ENCODE measurements around the gene IFNA4. TPM values are rescaled to one million over a fixed set of nuclear protein-coding genes. Genes with fewer than 3 reads are reported as not detected.
"Not testable (repeated sequence)": the region's sequence is repeated elsewhere in the genome, so short reads cannot be mapped to it uniquely, and the experiment has no call there.

Gene IFNA4
- total RNA-seq (not detected in 2 replicates), polyA plus RNA-seq (not detected in 2 replicates), polyA minus RNA-seq (not detected in 2 replicates)
- not detected for total RNA-seq (2013)

DNA sequence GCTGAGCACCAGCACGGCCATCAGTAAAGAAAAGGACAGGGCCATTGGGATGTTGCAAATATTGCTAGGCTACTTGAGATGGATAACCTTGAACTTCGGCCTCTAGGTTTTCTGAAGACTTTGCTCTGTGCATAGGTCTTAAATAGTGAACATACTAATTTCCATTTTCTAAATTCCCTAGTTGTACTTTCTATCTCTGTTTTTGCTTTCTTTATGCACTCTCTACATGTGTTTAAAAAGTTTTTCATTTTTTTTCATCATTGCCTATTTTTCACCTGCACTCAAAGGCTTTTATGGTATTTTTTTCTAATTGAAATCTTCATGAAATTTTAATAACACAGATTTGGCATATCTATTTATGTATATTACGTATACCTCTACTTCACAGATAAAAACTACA is at the start of gene IFNA4:
IFNA4 (minus strand) TSS at position 101 of the 400 bp plus-strand sequence; CDS start at position 45, 56 bp downstream.
- H3K4me3 Mint-ChIP-seq; POLR2A ChIA-PET; CTCF ChIA-PET; DNase-seq; H3K36me3 ChIP-seq (replicated peaks in 1 of 2; ENCODE audit: control extremely low read depth in 1 of 2, control insufficient read depth in 1 of 2, extremely low read depth in 1 of 2, insufficient read depth in 2 of 2, low read length in 1 of 2); H3K4me3 ChIP-seq (ENCODE audit: control extremely low read depth in 1 of 5, extremely low read depth in 1 of 5, insufficient read depth in 1 of 5, low read depth in 2 of 5, low read length in 4 of 5); H4K20me1 ChIP-seq (ENCODE audit: control insufficient read depth, insufficient read depth, low read length, poor library complexity, severe bottlenecking); H3K27ac Mint-ChIP-seq; H2AFZ ChIP-seq (ENCODE audit: insufficient read depth, low read depth, low read length, poor library complexity, severe bottlenecking); H3K4me1 Mint-ChIP-seq; H3K4me1 ChIP-seq (ENCODE audit: control insufficient read depth in 2 of 2, insufficient read depth in 2 of 2, low read length in 2 of 2); H3K27me3 Mint-ChIP-seq; H3K27ac ChIP-seq (ENCODE audit: low read length in 2 of 2); H3K27me3 ChIP-seq (replicated peaks in 1 of 4; ENCODE audit: control extremely low read depth in 1 of 4, control insufficient read depth in 3 of 4, insufficient read depth in 4 of 4, low read length in 3 of 4); H3K9me3 ChIP-seq (ENCODE audit: control extremely low read depth in 1 of 3, control insufficient read depth in 2 of 3, insufficient read depth in 1 of 3, low read length in 2 of 3); intact Hi-C loops (cut with micrococcal nuclease); H3K79me2 ChIP-seq (ENCODE audit: control insufficient read depth, insufficient read depth, low read length); H3K4me2 ChIP-seq (replicated peaks; ENCODE audit: low read depth, low read length, poor library complexity, severe bottlenecking); H3K9ac ChIP-seq (ENCODE audit: low read length); ATAC-seq (ENCODE audit: low read depth); H3K9me3 Mint-ChIP-seq (ENCODE audit: insufficient read depth): not testable (repeated sequence)
- no CpG with 5 or more reads among the region's 3 CpGs for WGBS (ENCODE audit: insufficient coverage)

DNA sequence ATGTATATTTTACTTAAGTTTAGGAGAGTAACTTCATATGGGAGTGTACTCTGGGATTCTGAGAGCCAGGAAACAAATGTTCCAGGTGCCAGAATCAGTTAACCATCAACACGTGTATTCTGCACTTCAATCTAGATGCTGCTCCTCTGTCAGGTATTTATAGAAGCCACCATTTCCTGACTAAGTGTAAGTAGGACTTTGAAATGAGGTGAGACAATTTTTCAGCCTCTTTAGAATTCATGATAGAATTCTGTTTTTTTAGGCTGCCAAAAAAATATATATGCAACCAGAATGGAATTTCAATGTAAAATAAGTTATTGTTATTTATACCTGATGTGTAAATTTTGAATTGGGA is 49.0 kb upstream of the IFNA4 start:
- ATAC-seq (ENCODE audit: low read depth); H3K79me2 ChIP-seq (ENCODE audit: control insufficient read depth, insufficient read depth, low read length); H2AFZ ChIP-seq (ENCODE audit: insufficient read depth, low read depth, low read length, poor library complexity, severe bottlenecking); H3K4me2 ChIP-seq (replicated peaks; ENCODE audit: low read depth, low read length, poor library complexity, severe bottlenecking); H3K4me1 Mint-ChIP-seq; H3K4me3 Mint-ChIP-seq; H3K9me3 Mint-ChIP-seq (ENCODE audit: insufficient read depth); H3K27ac ChIP-seq (ENCODE audit: low read length in 2 of 2); H3K27me3 ChIP-seq (replicated peaks in 1 of 4; ENCODE audit: control extremely low read depth in 1 of 4, control insufficient read depth in 3 of 4, insufficient read depth in 4 of 4, low read length in 3 of 4); H3K9me3 ChIP-seq (ENCODE audit: control extremely low read depth in 1 of 3, control insufficient read depth in 2 of 3, insufficient read depth in 1 of 3, low read length in 2 of 3); H3K36me3 ChIP-seq (replicated peaks in 1 of 2; ENCODE audit: control extremely low read depth in 1 of 2, control insufficient read depth in 1 of 2, extremely low read depth in 1 of 2, insufficient read depth in 2 of 2, low read length in 1 of 2); intact Hi-C loops (cut with micrococcal nuclease); H3K4me3 ChIP-seq (ENCODE audit: control extremely low read depth in 1 of 5, extremely low read depth in 1 of 5, insufficient read depth in 1 of 5, low read depth in 2 of 5, low read length in 4 of 5); H3K9ac ChIP-seq (ENCODE audit: low read length); POLR2A ChIA-PET; H3K27ac Mint-ChIP-seq; H3K4me1 ChIP-seq (ENCODE audit: control insufficient read depth in 2 of 2, insufficient read depth in 2 of 2, low read length in 2 of 2); H4K20me1 ChIP-seq (ENCODE audit: control insufficient read depth, insufficient read depth, low read length, poor library complexity, severe bottlenecking); DNase-seq: not testable (repeated sequence)
- WGBS (ENCODE audit: insufficient coverage) = no CpG with 5 or more reads among the region's 1 CpG
- CTCF ChIA-PET = interaction anchor here (0.8 to 2.1 kb wide), 15 partner anchors 13 to 563 kb away, joined by 3 to 11 read pairs (median 4); no protein-coding TSS in a partner anchor
- H3K27me3 Mint-ChIP-seq = peaks cover 20% of the 10 kb centered on the region
